NCI-H524 treated with DMSO at 0.1 percent for 48 hours (cell line): ENCODE results near the gene WASHC3.
"Not testable (repeated sequence)": the region's sequence is repeated elsewhere in the genome, so short reads cannot be mapped to it uniquely, and the experiment has no call there.

Source experiments
- DNase-seq: peaks from one replicate; lab custom pipeline; 2025; lab: John Stamatoyannopoulos, UW

Gene WASHC3, protein sequence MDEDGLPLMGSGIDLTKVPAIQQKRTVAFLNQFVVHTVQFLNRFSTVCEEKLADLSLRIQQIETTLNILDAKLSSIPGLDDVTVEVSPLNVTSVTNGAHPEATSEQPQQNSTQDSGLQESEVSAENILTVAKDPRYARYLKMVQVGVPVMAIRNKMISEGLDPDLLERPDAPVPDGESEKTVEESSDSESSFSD

GRCh38 chr12:102061560-102062418, at the start of gene WASHC3:
Gene WASHC3 (minus strand): TSS chr12:102061991. CDS start chr12:102061962, 29 bp downstream.
- peak; percentile 72 for DNase-seq

- DNase-seq: no peak
Measured at GRCh38 chr12:102110782-102111181, 49.0 kb upstream of the WASHC3 start.

DNA sequence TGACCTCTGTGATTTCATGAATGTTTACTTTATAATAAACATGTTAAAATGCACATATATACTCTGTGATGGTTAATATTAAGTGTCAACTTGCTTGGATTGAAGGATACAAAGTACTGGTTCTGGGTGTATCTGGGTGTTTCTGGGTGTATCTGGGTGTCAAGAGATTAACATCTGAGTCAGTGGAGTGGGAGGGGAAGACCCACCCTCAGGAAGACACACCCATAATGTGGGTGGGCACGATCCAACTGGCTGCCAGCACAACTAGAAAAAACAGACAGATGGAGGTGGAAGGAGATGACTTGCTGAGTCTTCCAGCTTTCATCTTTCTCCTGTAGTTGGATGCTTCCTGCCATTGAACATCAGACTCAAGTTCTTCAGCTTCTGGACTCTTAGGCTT, 46.2 kb upstream of the WASHC3 start:
- DNase-seq: no peak

DNA sequence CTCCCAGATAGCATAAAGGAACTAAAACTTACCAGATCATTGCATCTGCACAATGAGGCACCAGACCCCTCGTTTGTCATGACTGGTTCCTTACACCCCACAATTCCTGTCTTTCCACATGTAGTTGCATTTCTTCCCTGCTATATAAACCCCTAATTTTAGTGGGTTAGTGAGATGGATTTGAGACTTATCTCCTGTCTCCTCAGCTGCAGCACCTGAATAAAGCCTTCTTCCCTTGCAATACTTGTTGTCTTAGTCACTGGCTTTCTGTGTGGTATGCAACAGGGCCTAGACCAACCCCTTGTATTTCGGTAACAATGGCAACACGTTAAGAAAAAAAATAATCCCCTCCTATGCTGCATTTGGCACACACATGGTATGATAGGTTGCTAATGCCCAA, 45.1 kb upstream of the WASHC3 start:
- no peak for DNase-seq

DNA sequence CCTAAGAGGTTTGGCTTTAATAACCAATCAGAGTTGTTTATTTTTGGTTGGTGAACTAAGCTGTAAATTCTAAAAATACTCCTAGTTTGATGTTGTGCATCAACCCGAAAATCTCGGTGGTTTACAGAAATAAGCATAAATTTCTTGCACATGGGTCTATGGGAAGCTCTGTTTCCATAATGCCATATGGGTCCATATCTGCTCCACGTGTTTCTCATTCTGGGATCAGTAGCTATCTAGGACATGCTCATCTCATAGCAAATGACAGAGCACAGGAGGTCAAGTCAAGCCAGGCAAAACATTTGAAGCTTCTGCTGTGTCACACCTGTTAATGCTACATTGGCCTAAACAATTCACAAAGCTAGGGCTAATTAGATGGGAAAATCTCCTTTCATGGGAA, 35.1 kb upstream of the WASHC3 start:
- no peak for DNase-seq

GRCh38 chr12:102095677-102096263, 34.0 kb upstream of the WASHC3 start:
- no peak for DNase-seq

GRCh38 chr12:102093319-102093718, 31.5 kb upstream of the WASHC3 start:
- DNase-seq: no peak

DNA sequence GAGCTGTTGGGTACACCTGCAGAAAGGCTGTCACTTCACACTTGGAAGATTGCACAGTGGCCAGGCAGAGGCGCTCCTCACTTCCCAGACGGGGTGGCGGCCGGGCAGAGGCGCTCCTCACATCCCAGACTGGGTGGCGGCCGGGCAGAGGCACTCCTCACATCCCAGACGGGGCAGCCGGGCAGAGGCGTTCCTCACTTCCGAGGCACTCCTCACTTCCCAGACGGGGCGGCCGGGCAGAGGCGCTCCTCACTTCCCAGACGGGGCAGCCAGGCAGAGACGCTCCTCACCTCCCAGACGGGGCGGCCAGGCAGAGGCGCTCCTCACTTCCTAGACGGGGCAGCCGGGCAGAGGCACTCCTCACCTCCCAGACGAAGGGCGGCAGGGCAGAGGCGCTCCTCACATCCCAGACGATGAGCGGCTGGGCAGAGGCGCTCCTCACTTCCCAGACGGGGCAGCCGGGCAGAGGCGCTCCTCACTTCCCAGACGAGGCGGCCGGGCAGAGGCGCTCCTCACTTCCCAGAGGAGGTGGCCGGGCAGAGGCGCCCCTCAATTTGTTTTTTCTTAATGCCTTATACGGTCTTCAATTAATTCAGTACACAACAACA, 27.5 kb upstream of the WASHC3 start:
- DNase-seq: not testable (repeated sequence)

DNA sequence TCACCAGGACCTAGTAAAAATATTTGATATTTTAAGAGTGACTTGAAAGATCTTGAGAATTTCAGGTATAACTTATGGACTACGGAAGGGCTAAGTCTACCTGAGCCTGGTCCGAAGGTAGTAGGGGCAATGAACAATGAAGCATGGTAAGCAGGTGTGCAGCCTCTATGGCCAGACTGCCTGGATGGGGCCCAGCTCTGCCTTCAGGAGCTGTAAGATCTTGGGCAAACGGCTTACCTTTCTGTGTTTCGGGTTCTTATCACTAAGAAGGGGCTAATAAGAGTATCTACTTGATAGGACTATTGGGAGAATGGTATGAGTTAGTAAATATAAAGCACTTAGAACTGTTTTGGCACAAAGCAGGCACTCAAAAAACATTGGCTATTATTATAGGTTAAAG, 19.1 kb upstream of the WASHC3 start:
- no peak for DNase-seq

- not testable (repeated sequence) for DNase-seq
Measured at GRCh38 chr12:102072092-102072491, 10.3 kb upstream of the WASHC3 start.

DNA sequence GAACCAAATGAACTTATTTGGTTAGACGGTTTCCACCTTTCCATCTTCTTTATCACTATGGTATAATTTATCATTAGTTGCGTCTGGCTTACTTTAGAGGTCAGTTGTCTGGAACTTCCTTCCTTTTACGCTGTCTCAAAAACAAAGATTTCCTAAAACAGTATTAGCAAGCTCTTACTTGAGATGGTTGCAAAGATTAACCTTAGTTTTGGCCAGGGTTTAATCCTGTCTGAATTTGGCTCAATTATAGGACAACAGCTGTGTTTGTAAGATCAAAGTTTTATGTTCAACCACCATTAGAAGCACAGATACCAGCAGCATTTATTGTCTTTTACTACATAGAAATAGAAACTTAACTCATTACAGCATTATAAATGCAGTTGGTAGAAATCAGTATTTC, 7.9 kb upstream of the WASHC3 start:
- no peak for DNase-seq

GRCh38 chr12:102067574-102068258, 5.9 kb upstream of the WASHC3 start:
- no peak for DNase-seq

DNA sequence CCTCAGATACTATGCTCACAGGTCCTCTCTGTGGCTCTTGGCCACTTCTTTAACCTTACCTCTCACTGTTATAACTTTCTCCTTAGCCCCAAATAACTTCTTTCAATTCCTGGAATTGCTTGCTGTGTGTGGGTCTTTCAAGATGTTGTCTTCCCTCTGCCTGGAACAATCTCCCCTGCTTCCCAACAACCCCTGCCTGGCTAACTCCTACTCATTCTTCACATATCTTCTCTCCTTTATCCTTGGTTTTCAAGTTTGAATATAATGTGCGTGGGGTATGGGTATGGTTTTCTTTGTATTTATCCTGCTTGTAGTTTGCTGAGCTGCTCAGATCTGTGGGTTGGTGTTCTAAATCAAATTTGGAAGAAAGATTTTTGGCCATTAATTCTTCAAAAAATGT, 2.7 kb upstream of the WASHC3 start:
- no peak for DNase-seq

DNA sequence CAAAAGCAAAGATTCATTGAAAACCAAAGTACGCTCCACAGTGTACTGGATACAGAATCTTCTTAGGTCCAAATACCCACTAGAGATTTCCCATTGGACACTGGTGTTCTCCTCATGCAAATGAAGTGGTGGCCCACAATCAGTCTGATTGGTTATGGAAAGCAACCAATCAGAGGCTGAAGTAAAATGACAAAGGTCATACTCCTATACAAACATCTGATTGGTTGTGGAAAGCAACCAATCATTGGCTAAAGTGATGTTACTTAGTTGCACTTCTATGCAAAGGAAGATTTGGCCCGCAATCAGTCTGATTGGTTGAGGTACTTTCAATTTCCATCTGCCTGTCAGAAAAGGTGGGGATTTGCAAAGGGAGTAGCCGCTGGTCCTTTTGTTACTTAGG, 1.3 kb upstream of the WASHC3 start:
- no peak for DNase-seq

DNA sequence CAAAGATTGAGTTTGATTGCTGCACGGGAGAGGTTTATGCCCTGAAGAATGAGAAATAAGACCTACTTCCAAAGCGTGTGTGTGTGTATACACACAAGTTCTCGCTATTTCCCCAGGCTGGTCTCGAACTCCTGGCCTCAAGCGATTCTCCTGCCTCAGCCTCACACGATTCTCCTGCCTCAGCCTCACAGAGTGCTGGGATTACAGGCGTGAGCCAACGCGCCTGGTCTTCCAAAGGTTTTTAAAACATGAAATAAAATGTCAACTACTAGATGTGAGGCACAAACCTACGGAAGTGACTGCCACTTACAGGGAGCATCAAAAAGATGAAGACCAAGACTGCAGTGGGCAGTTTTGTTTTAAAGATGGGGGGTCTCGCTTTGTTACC, 622 bp upstream of the WASHC3 start:
- no peak for DNase-seq

DNA sequence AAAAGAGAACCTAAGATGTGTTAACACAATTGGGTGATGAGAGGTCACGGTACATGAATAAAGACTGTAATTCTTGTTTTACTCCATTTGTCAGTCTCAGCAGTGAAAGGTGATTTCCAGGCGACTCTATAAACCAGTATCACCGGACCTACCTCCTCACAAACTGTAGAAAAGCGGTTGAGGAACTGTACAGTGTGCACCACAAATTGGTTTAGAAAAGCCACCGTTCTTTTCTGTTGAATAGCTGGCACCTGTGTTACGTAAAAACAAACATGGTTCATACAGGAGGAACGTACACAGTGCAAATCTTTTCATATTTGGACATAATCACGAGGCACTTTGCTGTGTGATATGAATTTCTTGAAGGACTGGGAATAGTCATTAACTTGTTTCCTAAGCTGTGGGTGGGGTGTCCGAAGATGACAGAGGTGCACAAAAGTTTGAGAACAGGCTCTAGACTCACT, 663 bp downstream of the WASHC3 start:
- DNase-seq: no peak

- no peak for DNase-seq
Measured at GRCh38 chr12:102059343-102059742, 2.4 kb downstream of the WASHC3 start.

DNA sequence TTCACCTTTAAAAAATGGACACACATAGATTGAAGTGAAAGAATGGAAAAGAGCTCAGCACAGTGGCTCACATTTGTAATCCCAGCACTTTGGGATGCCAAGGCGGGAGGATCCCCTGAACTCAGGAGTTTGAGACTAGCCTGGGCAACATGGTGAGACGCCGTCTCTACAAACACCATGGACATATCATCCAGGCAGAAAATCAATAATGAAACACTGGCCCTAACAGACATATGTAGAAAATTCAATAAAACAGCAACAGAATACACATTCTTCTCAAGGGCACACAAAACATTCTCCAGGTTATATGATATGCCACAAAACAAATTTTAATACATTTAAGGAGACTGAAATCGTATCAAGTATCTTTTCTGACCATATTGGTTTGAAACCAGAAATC, 7.4 kb downstream of the WASHC3 start:
- DNase-seq: no peak

GRCh38 chr12:102053062-102053349, 8.8 kb downstream of the WASHC3 start:
- no peak for DNase-seq

DNA sequence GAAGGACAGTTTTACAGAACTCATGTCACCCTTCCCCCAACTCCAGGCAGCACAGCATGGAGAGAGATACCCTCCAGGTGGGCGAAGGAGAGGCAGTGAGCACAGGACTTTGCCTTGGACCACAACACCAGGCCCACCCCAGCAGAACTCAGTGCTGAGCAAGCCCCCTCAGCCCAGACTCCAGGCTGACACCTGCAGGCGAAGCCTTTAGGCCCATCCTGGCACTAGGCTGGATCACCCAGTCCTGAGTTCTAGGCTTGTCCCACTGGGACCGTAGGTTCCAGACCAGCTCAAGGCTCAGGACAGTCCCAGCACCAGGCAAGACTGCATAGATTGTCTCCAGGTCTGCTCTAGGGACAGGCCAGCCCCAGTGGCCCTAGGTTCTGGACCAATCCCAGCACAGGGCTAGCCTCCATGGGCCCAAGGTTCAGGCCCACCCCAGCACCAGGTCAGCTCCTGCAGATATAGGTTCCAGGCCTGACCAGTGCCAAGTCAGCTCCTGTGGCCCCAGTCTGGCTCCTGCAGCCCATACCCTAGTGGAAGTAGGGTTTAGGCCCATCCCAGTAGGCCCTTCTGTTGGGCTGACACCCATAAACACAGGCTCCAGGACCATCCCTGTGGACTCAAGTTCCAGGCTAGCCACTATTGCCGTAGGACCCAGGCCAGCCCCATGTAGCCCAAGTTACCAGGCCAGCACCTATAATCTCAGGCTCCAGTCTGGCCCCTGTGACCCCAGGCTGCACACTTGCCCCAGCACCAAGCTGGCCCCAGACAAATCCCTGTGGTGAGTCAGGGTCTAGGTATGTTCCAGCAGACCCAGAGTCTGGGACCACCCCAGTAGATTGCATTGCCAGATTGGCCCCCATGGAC, 9.4 kb downstream of the WASHC3 start:
- DNase-seq: no peak

DNA sequence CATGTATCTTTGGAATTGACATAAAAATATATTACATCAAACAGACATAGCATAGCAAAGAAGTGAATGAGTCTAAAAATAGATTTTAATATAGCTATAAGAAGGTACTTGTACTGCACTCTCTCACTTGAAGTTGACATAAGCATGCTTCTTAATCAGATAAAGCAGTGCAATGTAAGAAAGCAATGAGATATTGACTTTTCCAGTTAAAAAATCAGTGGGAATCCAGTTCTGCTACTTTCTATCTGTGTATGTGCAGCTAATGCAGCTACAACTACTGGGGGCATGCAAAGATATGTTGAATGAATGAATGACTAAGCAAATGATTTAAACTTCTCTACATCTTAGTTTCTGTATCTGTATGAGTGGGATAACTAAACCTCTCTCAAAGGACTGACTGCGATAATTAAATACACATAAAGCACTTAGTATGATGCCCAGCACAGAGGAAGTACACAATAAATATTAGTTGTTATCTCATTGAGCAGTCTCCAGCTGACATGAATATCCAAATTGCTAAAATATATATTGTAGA, 10.3 kb downstream of the WASHC3 start:
- no peak for DNase-seq
